ENCODE results near the gene HOXA1.

DNA sequence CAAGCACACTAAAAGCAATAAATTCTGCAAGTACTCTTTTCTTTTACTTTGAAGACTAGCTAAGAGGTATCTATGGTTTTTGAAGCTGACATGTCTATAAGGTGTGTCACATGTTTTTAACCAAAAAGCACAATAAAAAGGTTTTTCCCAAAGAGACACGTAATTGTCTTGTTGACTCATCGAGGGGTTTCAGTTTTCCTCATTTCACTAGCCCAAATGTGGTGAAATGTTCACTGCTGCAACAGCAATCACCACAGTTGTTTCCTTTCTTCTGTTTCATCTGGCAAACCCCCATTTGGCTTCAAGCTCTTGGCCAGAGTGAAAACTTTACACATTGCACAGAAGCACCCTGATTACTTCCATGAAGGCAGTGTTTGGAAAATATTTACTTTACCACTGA lies 38.6 kb upstream of the HOXA1 start:
- TF ChIP-seq, protein P1, sequence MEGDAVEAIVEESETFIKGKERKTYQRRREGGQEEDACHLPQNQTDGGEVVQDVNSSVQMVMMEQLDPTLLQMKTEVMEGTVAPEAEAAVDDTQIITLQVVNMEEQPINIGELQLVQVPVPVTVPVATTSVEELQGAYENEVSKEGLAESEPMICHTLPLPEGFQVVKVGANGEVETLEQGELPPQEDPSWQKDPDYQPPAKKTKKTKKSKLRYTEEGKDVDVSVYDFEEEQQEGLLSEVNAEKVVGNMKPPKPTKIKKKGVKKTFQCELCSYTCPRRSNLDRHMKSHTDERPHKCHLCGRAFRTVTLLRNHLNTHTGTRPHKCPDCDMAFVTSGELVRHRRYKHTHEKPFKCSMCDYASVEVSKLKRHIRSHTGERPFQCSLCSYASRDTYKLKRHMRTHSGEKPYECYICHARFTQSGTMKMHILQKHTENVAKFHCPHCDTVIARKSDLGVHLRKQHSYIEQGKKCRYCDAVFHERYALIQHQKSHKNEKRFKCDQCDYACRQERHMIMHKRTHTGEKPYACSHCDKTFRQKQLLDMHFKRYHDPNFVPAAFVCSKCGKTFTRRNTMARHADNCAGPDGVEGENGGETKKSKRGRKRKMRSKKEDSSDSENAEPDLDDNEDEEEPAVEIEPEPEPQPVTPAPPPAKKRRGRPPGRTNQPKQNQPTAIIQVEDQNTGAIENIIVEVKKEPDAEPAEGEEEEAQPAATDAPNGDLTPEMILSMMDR (IDR thresholded peaks at IDR 0.05; ENCODE audit: low read length), result no peak
- no peak for TF ChIP-seq EZH2 (optimal IDR thresholded peaks at IDR 0.05; ENCODE audit: low read depth, low read length)
